Fibroblast of pulmonary artery (primary cell): ENCODE results near the gene RRM1.
A peak's percentile ranks its signal among the peaks of the same experiment; 100 is the strongest.

ENCODE experiments used
- DNase-seq: peaks from one replicate; pipeline ENCODE4 v3.0.0-alpha.2; 2010; ENCODE audit warnings: low read depth
- H3K4me3 ChIP-seq: replicated peaks from 2 replicates; pipeline ENCODE4 v1.5.1; 2011; ENCODE audit warnings: low read depth, mild to moderate bottlenecking, control low read depth, low read length, moderate library complexity
- TF ChIP-seq, protein P1 (sequence below): IDR thresholded peaks from 2 replicates; pipeline ENCODE4 v1.5.1; 2011; ENCODE audit warnings: mild to moderate bottlenecking, control low read depth, low read length, inconsistent platforms; ENCODE audit errors: missing control alignments

RRM1 gene

GRCh38 chr11:4065601-4066377 is 28.8 kb upstream of the RRM1 start:
- TF ChIP-seq, protein P1, sequence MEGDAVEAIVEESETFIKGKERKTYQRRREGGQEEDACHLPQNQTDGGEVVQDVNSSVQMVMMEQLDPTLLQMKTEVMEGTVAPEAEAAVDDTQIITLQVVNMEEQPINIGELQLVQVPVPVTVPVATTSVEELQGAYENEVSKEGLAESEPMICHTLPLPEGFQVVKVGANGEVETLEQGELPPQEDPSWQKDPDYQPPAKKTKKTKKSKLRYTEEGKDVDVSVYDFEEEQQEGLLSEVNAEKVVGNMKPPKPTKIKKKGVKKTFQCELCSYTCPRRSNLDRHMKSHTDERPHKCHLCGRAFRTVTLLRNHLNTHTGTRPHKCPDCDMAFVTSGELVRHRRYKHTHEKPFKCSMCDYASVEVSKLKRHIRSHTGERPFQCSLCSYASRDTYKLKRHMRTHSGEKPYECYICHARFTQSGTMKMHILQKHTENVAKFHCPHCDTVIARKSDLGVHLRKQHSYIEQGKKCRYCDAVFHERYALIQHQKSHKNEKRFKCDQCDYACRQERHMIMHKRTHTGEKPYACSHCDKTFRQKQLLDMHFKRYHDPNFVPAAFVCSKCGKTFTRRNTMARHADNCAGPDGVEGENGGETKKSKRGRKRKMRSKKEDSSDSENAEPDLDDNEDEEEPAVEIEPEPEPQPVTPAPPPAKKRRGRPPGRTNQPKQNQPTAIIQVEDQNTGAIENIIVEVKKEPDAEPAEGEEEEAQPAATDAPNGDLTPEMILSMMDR, result no peak
- DNase-seq, result peak; percentile 31
- no peak overlapping the region for H3K4me3 ChIP-seq

DNA sequence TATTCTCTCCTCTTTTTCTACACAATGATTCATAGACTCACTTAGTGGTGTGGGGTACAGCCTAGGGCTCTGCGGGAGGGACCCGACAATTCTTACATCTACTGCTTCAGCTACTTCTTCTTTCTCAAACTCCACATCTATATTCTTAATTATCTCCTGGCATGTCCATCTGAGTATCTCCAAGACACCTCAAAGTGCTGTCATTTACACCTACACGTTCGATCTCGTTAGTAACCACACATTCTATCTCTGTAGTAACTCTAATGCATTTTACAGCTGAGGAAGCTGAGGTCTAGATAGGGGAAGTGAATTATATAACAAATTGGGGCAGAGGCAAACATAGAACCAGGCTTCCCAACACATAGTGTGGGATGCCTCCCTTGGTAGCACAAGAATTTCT is 27.7 kb upstream of the RRM1 start:
- TF ChIP-seq, protein P1, result no peak
- no peak for DNase-seq
- no peak overlapping the region for H3K4me3 ChIP-seq

- H3K4me3 ChIP-seq, result no peak overlapping the region
- TF ChIP-seq, protein P1, result no peak
- DNase-seq, result peak; percentile 46
Measured at GRCh38 chr11:4068962-4069361, 25.6 kb upstream of the RRM1 start.

DNA sequence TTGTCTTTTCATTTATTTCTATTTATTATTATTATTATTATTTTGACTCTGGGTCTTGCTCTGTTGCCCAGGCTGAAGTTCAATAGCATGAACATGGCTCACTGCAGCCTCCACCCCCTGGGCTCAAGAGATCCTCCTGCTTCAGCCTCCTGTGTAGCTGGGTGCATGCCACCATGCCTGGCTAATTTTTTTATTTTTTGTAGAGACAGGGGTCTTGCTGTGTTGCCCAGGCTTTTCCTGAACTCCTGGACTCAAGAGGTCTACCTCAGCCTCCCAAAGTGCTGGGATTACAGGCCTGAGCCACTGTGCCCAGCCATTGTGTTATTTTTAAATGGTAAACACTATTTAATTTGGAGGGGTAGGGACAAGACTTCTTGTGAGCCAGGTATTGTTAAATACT is 23.3 kb upstream of the RRM1 start:
- H3K4me3 ChIP-seq, result no peak overlapping the region
- TF ChIP-seq, protein P1, result no peak
- DNase-seq, result no peak

DNA sequence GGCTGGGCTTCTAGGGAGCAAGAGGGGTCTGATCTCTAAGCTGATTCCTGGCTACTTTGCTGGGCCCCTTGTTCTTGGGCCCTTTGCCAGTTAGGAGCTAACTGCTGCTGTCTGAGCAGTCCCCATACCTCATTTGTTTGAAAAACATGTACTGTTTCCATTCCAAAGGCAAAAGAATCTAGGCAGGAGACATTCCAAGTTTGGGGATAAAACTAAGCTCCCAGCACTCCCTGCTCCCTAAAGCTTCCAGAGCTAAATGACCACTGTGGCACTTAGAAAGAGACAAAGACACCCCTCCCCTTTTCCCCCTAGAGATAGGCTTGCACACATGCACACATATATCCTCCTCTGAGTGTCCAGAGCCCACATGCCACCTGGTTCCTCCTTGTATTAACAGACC is 22.7 kb upstream of the RRM1 start:
- TF ChIP-seq, protein P1, result no peak
- DNase-seq, result no peak
- no peak overlapping the region for H3K4me3 ChIP-seq

- DNase-seq, result peak; percentile 88
- TF ChIP-seq, protein P1, result peak; percentile 83
Measured at GRCh38 chr11:4072668-4073285, 21.8 kb upstream of the RRM1 start.

GRCh38 chr11:4074266-4074665 is 20.3 kb upstream of the RRM1 start:
- no peak overlapping the region for H3K4me3 ChIP-seq
- TF ChIP-seq, protein P1, result no peak
- DNase-seq, result no peak

More at GRCh38 chr11:4072668-4073285, 21.8 kb upstream of the RRM1 start:
- no peak overlapping the region for H3K4me3 ChIP-seq
